ENCODE results near the gene ARMC7. TPM values are rescaled to one million over a fixed set of nuclear protein-coding genes. Genes with fewer than 3 reads are reported as not detected.

The ARMC7 gene
- total RNA-seq, 1 experiment from 2014 or later = 48.7 TPM

- ATAC-seq (no peak), DNase-seq (ENCODE audit: low read depth, low spot score) (no peak)
- peaks cover 6% of the 10 kb centered on the region; the same call in 1 of the 2 replicates for H3K36me3 ChIP-seq (ENCODE audit: control insufficient read depth, insufficient read depth, low read length)
- H3K27ac ChIP-seq (ENCODE audit: low read length) = no peak overlapping the region
- in situ Hi-C loops (cut with HindIII; ENCODE audit: low pct_unique_long_range_greater_than_20kb, low sequenced_read_pairs) = no loop called here
- ChIA-PET CTCF (interaction anchor here (1.4 kb wide), 1 partner anchor 100 kb away, joined by 5 read pairs; no protein-coding TSS in a partner anchor), POLR2A (interaction anchor here (0.6 to 0.9 kb wide), 2 partner anchors 15 to 292 kb away, joined by 3 to 10 read pairs; no protein-coding TSS in a partner anchor)
- H3K9me3 ChIP-seq (ENCODE audit: control insufficient read depth, insufficient read depth, low read depth, low read length) = no peaks in the 10 kb centered on the region
- no peak overlapping the region for H3K4me3 ChIP-seq (ENCODE audit: low read depth in 2 of 2, low read length in 2 of 2)
- BruUV-seq (replicated peaks) = no TSS peak
- H3K27me3 ChIP-seq (ENCODE audit: control insufficient read depth, insufficient read depth, low read length) = no peaks in the 10 kb centered on the region
- TF ChIP-seq, protein P1, sequence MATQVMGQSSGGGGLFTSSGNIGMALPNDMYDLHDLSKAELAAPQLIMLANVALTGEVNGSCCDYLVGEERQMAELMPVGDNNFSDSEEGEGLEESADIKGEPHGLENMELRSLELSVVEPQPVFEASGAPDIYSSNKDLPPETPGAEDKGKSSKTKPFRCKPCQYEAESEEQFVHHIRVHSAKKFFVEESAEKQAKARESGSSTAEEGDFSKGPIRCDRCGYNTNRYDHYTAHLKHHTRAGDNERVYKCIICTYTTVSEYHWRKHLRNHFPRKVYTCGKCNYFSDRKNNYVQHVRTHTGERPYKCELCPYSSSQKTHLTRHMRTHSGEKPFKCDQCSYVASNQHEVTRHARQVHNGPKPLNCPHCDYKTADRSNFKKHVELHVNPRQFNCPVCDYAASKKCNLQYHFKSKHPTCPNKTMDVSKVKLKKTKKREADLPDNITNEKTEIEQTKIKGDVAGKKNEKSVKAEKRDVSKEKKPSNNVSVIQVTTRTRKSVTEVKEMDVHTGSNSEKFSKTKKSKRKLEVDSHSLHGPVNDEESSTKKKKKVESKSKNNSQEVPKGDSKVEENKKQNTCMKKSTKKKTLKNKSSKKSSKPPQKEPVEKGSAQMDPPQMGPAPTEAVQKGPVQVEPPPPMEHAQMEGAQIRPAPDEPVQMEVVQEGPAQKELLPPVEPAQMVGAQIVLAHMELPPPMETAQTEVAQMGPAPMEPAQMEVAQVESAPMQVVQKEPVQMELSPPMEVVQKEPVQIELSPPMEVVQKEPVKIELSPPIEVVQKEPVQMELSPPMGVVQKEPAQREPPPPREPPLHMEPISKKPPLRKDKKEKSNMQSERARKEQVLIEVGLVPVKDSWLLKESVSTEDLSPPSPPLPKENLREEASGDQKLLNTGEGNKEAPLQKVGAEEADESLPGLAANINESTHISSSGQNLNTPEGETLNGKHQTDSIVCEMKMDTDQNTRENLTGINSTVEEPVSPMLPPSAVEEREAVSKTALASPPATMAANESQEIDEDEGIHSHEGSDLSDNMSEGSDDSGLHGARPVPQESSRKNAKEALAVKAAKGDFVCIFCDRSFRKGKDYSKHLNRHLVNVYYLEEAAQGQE (IDR thresholded peaks at IDR 0.05; ENCODE audit: insufficient read depth in 1 of 2, low read depth in 2 of 2, low read length in 1 of 2) = no peak
- no peak for TF ChIP-seq SIN3A (IDR thresholded peaks at IDR 0.05; ENCODE audit: borderline replicate concordance, insufficient read depth, low read depth, low read length)
- TF ChIP-seq TCF7L2 (IDR thresholded peaks at IDR 0.05; ENCODE audit: low read depth, low read length) = no peak
- TF ChIP-seq, protein P2, sequence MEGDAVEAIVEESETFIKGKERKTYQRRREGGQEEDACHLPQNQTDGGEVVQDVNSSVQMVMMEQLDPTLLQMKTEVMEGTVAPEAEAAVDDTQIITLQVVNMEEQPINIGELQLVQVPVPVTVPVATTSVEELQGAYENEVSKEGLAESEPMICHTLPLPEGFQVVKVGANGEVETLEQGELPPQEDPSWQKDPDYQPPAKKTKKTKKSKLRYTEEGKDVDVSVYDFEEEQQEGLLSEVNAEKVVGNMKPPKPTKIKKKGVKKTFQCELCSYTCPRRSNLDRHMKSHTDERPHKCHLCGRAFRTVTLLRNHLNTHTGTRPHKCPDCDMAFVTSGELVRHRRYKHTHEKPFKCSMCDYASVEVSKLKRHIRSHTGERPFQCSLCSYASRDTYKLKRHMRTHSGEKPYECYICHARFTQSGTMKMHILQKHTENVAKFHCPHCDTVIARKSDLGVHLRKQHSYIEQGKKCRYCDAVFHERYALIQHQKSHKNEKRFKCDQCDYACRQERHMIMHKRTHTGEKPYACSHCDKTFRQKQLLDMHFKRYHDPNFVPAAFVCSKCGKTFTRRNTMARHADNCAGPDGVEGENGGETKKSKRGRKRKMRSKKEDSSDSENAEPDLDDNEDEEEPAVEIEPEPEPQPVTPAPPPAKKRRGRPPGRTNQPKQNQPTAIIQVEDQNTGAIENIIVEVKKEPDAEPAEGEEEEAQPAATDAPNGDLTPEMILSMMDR (IDR thresholded peaks at IDR 0.05) = no peak
- no peak for TF ChIP-seq POLR2AphosphoS5 (IDR thresholded peaks at IDR 0.05; ENCODE audit: low read depth, low read length)
- H3K4me1 ChIP-seq (ENCODE audit: control insufficient read depth, insufficient read depth, low read length) = no peaks in the 10 kb centered on the region
- intact Hi-C loops (cut with micrococcal nuclease; ENCODE audit: unreplicated experiment) = no loop called here
Observed at GRCh38 chr17:75061055-75061438, 48.7 kb upstream of the ARMC7 start.

- POLR2A ChIA-PET = interaction anchor here (0.6 kb wide), 1 partner anchor 291 kb away, joined by 3 read pairs; no protein-coding TSS in a partner anchor
Observed at GRCh38 chr17:75061618-75062017, 48.2 kb upstream of the ARMC7 start.

More at GRCh38 chr17:75061618-75062017, 48.2 kb upstream of the ARMC7 start:
- DNase-seq (ENCODE audit: low read depth, low spot score) (no peak), ATAC-seq (no peak)
- BruUV-seq (replicated peaks) = no TSS peak
- Histone ChIP-seq H3K4me1 (ENCODE audit: control insufficient read depth, insufficient read depth, low read length) (no peaks in the 10 kb centered on the region), H3K36me3 (ENCODE audit: control insufficient read depth, insufficient read depth, low read length) (0 out of 2 replicates have a peak, but pooled peaks cover 2% of the 10 kb centered on the region), H3K4me3 (ENCODE audit: low read depth in 2 of 2, low read length in 2 of 2) (no peak overlapping the region), H3K27ac (ENCODE audit: low read length) (no peak overlapping the region), H3K9me3 (ENCODE audit: control insufficient read depth, insufficient read depth, low read depth, low read length) (no peaks in the 10 kb centered on the region), H3K27me3 (ENCODE audit: control insufficient read depth, insufficient read depth, low read length) (no peaks in the 10 kb centered on the region)
- in situ Hi-C loops (cut with HindIII; ENCODE audit: low pct_unique_long_range_greater_than_20kb, low sequenced_read_pairs) = no loop called here
- TF ChIP-seq, protein P2 (IDR thresholded peaks at IDR 0.05) = no peak
- TF ChIP-seq, protein P1 (IDR thresholded peaks at IDR 0.05; ENCODE audit: insufficient read depth in 1 of 2, low read depth in 2 of 2, low read length in 1 of 2) = no peak
- TF ChIP-seq POLR2AphosphoS5 (IDR thresholded peaks at IDR 0.05; ENCODE audit: low read depth, low read length) (no peak), SIN3A (IDR thresholded peaks at IDR 0.05; ENCODE audit: borderline replicate concordance, insufficient read depth, low read depth, low read length) (no peak), TCF7L2 (IDR thresholded peaks at IDR 0.05; ENCODE audit: low read depth, low read length) (no peak)
- CTCF ChIA-PET = interaction anchor here (1.4 kb wide), 1 partner anchor 100 kb away, joined by 5 read pairs; no protein-coding TSS in a partner anchor
- intact Hi-C loops (cut with micrococcal nuclease; ENCODE audit: unreplicated experiment) = no loop called here
